CD14-positive monocyte (primary cell): ENCODE data around the gene EXTL1. TPM values are rescaled to one million over a fixed set of nuclear protein-coding genes. Genes with fewer than 3 reads are reported as not detected.

ENCODE experiments used
- DNase-seq, 3 donors: peaks; one replicate each; pipeline ENCODE4 v3.0.0-alpha.2; 2011 to 2022
- H2AFZ ChIP-seq: 2 replicates; pipeline ENCODE4 v1.6.0; 2012; ENCODE audit warnings: mild to moderate bottlenecking, low read depth, low read length, inconsistent platforms; ENCODE audit not compliant: insufficient read depth, poor library complexity, severe bottlenecking
- H3K27ac ChIP-seq, 2 donors: 1 replicate in 1 of 2; 2 replicates in 1 of 2; pipeline ENCODE4 v1.5.1; 2012 to 2013; ENCODE audit warnings: low read length in 2 of 2, control low read depth in 1 of 2, inconsistent platforms in 1 of 2, low read depth in 1 of 2, mild to moderate bottlenecking in 1 of 2
- H3K27me3 ChIP-seq, 2 donors: one replicate each; pipeline versions ENCODE4 v1.6.0 to v1.6.1; 2011 to 2013; ENCODE audit warnings: low read length in 2 of 2; ENCODE audit not compliant: control insufficient read depth in 2 of 2, insufficient read depth in 2 of 2
- H3K36me3 ChIP-seq, 2 donors: replicated peaks in 1 of 2; 1 replicate in 1 of 2; 2 replicates in 1 of 2; pipeline versions ENCODE4 v1.5.1 to v1.6.1; 2012 to 2013; ENCODE audit warnings: low read length in 2 of 2, control low read depth in 1 of 2, inconsistent platforms in 1 of 2, mild to moderate bottlenecking in 1 of 2; ENCODE audit not compliant: insufficient read depth in 2 of 2, control insufficient read depth in 1 of 2
- H3K4me1 ChIP-seq, 2 donors: 1 replicate in 1 of 2; 2 replicates in 1 of 2; pipeline versions ENCODE4 v1.5.1 to v1.6.1; 2012 to 2013; ENCODE audit warnings: low read length in 2 of 2, control low read depth in 1 of 2, inconsistent platforms in 1 of 2, mild to moderate bottlenecking in 1 of 2, moderate library complexity in 1 of 2; ENCODE audit not compliant: insufficient read depth in 2 of 2, control insufficient read depth in 1 of 2
- H3K4me2 ChIP-seq: replicated peaks from 2 replicates; pipeline ENCODE3; 2012; ENCODE audit warnings: low read length, moderate library complexity, mild to moderate bottlenecking; ENCODE audit not compliant: poor library complexity, severe bottlenecking; ENCODE audit errors: extremely low read depth
- H3K4me3 ChIP-seq, 3 experiments: fragments of 200-600 bp in 1 of 3; sonication (generic) in 1 of 3; replicated peaks in 1 of 3; 1 replicate in 2 of 3; 2 replicates in 1 of 3; pipeline ENCODE4 v1.5.1; 2011 to 2013; ENCODE audit warnings: low read length in 3 of 3, mild to moderate bottlenecking in 3 of 3, control low read depth in 2 of 3, low read depth in 2 of 3, inconsistent platforms in 1 of 3, moderate library complexity in 1 of 3
- H3K79me2 ChIP-seq: 2 replicates; pipeline ENCODE4 v1.6.0; 2012; ENCODE audit warnings: mild to moderate bottlenecking, control low read depth, inconsistent platforms, low read length, moderate library complexity; ENCODE audit not compliant: insufficient read depth
- H3K9ac ChIP-seq: 2 replicates; pipeline ENCODE4 v1.6.0; 2017; ENCODE audit warnings: low read length, mild to moderate bottlenecking; ENCODE audit not compliant: insufficient read depth, poor library complexity, severe bottlenecking
- H3K9me3 ChIP-seq, 2 donors: replicated peaks in 1 of 2; 1 replicate in 1 of 2; 2 replicates in 1 of 2; pipeline versions ENCODE4 v1.5.1 to v1.6.1; 2012 to 2013; ENCODE audit warnings: low read length in 2 of 2, control low read depth in 1 of 2; ENCODE audit not compliant: control insufficient read depth in 1 of 2, insufficient read depth in 1 of 2
- H4K20me1 ChIP-seq: 2 replicates; pipeline ENCODE4 v1.6.0; 2012; ENCODE audit warnings: mild to moderate bottlenecking, low read length, control low read depth, moderate library complexity; ENCODE audit not compliant: insufficient read depth
- H3K27ac Mint-ChIP-seq, 7 donors: one replicate each; pipeline ENCODE4 v1.8.0; 2020; ENCODE audit warnings: mild to moderate bottlenecking in 7 of 7, mixed read lengths in 7 of 7, moderate library complexity in 6 of 7, inconsistent platforms in 2 of 7
- H3K27me3 Mint-ChIP-seq, 3 donors: one replicate each; pipeline ENCODE4 v1.8.0; 2021 to 2022; ENCODE audit warnings: low read depth in 3 of 3, mild to moderate bottlenecking in 3 of 3, mixed read lengths in 3 of 3, moderate library complexity in 3 of 3, inconsistent platforms in 1 of 3
- H3K36me3 Mint-ChIP-seq, 2 donors: one replicate each; pipeline ENCODE4 v1.8.0; 2020; ENCODE audit warnings: mixed read lengths in 2 of 2, inconsistent platforms in 1 of 2, mild to moderate bottlenecking in 1 of 2
- H3K4me1 Mint-ChIP-seq: one replicate; pipeline ENCODE4 v1.8.0; 2020; ENCODE audit warnings: mild to moderate bottlenecking, mixed read lengths
- H3K4me3 Mint-ChIP-seq, 2 donors: one replicate each; pipeline ENCODE4 v1.8.0; 2020; ENCODE audit warnings: mild to moderate bottlenecking in 2 of 2, mixed read lengths in 2 of 2, moderate library complexity in 1 of 2
- H3K9me3 Mint-ChIP-seq, 7 donors: one replicate each; pipeline ENCODE4 v1.8.0; 2020 to 2022; ENCODE audit warnings: mixed read lengths in 7 of 7, mild to moderate bottlenecking in 6 of 7, moderate library complexity in 6 of 7, inconsistent platforms in 2 of 7
- WGBS: methylation state at CpG from one replicate; pipeline ENCODE4 v1.1.5; 2013; ENCODE audit warnings: missing lambda C conversion rate; ENCODE audit not compliant: insufficient coverage; 5-methylcytosine and 5-hydroxymethylcytosine counted together
- intact Hi-C, 2 donors: fragments of 100-400 bp; cut with micrococcal nuclease; formaldehyde crosslinking; loops; one replicate each; pipeline versions ENCODE4 v1.15.0 to v1.15.1; 2023
- polyA plus RNA-seq, 3 donors: library from polyadenylated mRNA; depleted of rRNA in 1 of 3; unstranded in 2 of 3; stranded (reverse) in 1 of 3; fragments of 300-500 nt in 2 of 3; fragments of >200 nt in 1 of 3; fragmentation: Illumina TruSeq in 2 of 3; gene quantifications; 1 replicate in 2 of 3; 2 replicates in 1 of 3; pipeline ENCODE4 v1.2.3, GENCODE V29; 2012 to 2021
- TF ChIP-seq, protein P1 (sequence below): fragments of 200-600 bp; IDR thresholded peaks from one replicate; pipeline ENCODE4 v1.8.0; 2022; ENCODE audit warnings: antibody characterized with exemption, mild to moderate bottlenecking

EXTL1 gene
- polyA plus RNA-seq, 3 donors = not detected

GRCh38 chr1:26055041-26055440 lies 33.5 kb downstream of the EXTL1 start:
- H3K4me3 ChIP-seq = no peak overlapping the region
- no peak overlapping the region for H3K9ac ChIP-seq
- TF ChIP-seq, protein P1, sequence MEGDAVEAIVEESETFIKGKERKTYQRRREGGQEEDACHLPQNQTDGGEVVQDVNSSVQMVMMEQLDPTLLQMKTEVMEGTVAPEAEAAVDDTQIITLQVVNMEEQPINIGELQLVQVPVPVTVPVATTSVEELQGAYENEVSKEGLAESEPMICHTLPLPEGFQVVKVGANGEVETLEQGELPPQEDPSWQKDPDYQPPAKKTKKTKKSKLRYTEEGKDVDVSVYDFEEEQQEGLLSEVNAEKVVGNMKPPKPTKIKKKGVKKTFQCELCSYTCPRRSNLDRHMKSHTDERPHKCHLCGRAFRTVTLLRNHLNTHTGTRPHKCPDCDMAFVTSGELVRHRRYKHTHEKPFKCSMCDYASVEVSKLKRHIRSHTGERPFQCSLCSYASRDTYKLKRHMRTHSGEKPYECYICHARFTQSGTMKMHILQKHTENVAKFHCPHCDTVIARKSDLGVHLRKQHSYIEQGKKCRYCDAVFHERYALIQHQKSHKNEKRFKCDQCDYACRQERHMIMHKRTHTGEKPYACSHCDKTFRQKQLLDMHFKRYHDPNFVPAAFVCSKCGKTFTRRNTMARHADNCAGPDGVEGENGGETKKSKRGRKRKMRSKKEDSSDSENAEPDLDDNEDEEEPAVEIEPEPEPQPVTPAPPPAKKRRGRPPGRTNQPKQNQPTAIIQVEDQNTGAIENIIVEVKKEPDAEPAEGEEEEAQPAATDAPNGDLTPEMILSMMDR = no peak
- no peaks in the 10 kb centered on the region for H3K9me3 ChIP-seq
- peaks cover 0 to 2% (median 0%) of the 10 kb centered on the region in 7 donors for H3K9me3 Mint-ChIP-seq
- no peak for DNase-seq
- no peak overlapping the region for H3K27ac ChIP-seq
- no peaks in the 10 kb centered on the region for H3K36me3 Mint-ChIP-seq
- H3K4me1 ChIP-seq = peaks cover 7 to 8% of the 10 kb centered on the region in 2 donors
- H3K4me3 Mint-ChIP-seq = no peak overlapping the region
- no peak overlapping the region for H2AFZ ChIP-seq
- no peak overlapping the region for H3K4me2 ChIP-seq
- H3K36me3 ChIP-seq = no peaks in the 10 kb centered on the region
- WGBS = 80% methylated on average over 1 of the region's 2 CpGs
- H3K27me3 Mint-ChIP-seq = peaks cover 22 to 46% (median 24%) of the 10 kb centered on the region in 3 donors
- no peaks in the 10 kb centered on the region for H4K20me1 ChIP-seq
- intact Hi-C loops = loop anchor here in 1 of 2 donors (1.0 kb wide), 1 partner anchor 23 kb away; no protein-coding TSS in a partner anchor
- peaks cover 0 to 5% of the 10 kb centered on the region in 2 donors for H3K27me3 ChIP-seq
- H3K79me2 ChIP-seq = no peaks in the 10 kb centered on the region
- no peak overlapping the region for H3K27ac Mint-ChIP-seq
- H3K4me1 Mint-ChIP-seq = peaks cover 9% of the 10 kb centered on the region

DNA sequence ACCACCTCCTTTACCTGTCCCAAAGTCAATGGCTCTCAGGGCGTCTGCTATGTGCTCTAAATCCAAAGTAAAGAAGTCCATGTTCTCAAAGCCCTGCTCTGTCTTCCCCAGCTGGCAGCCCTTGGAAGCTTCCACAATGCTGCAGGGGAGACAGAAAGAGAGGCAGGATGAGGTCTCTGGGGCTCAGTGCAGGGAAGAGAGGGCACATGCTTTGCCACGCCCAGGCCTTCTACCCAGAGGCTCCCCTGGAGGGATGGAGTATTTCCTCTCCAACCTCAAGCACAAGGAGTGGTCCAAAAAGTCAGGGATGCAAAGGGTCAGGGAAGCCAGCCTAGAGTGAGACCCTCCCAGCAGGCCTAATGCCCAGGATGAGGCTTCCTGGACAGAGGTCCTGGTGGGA lies 35.6 kb downstream of the EXTL1 start:
- H3K9me3 ChIP-seq = no peaks in the 10 kb centered on the region
- Mint-ChIP-seq H3K4me1 (peaks cover 9% of the 10 kb centered on the region), H3K9me3 (no peaks in the 10 kb centered on the region), H3K36me3 (no peaks in the 10 kb centered on the region), H3K27me3 (peaks cover 18 to 36% (median 19%) of the 10 kb centered on the region in 3 donors), H3K4me3 (no peak overlapping the region), H3K27ac (no peak overlapping the region)
- H3K36me3 ChIP-seq = no peaks in the 10 kb centered on the region
- no peak overlapping the region for H3K27ac ChIP-seq
- TF ChIP-seq, protein P1 = no peak
- no peaks in the 10 kb centered on the region for H4K20me1 ChIP-seq
- H3K4me3 ChIP-seq = no peak overlapping the region
- intact Hi-C loops = no loop called here
- no peak overlapping the region for H2AFZ ChIP-seq
- no peak overlapping the region for H3K4me2 ChIP-seq
- no peak overlapping the region for H3K9ac ChIP-seq
- DNase-seq = no peak
- no peaks in the 10 kb centered on the region for H3K79me2 ChIP-seq
- WGBS = 80% methylated on average over 1 of the region's 2 CpGs
- H3K4me1 ChIP-seq = peaks cover 7 to 8% of the 10 kb centered on the region in 2 donors
- peaks cover 0 to 3% of the 10 kb centered on the region in 2 donors for H3K27me3 ChIP-seq
